Neural cell (in vitro differentiated cells): ENCODE results near the gene IBA57. TPM values are rescaled to one million over a fixed set of nuclear protein-coding genes. Genes with fewer than 3 reads are reported as not detected.
"Not testable (repeated sequence)": the region's sequence is repeated elsewhere in the genome, so short reads cannot be mapped to it uniquely, and the experiment has no call there.

Experiments used
- H2AFZ ChIP-seq: fragments of 200-600, 300-800 bp; sonication (generic), shearing (Covaris generic); 2 replicates; pipeline ENCODE4 v1.6.0; 2014; ENCODE audit warnings: low read depth, mild to moderate bottlenecking, antibody characterized with exemption, low read length, moderate library complexity
- H3F3A ChIP-seq: fragments of 200-600 bp; shearing (Covaris generic); 2 replicates; pipeline ENCODE4 v1.6.1; 2016; ENCODE audit warnings: mild to moderate bottlenecking, moderate library complexity, mixed read lengths, antibody characterized with exemption, low read length; ENCODE audit not compliant: insufficient read depth, poor library complexity, severe bottlenecking
- H3K27ac ChIP-seq: fragments of 200-600, 300-800 bp; sonication (generic), shearing (Covaris generic); 2 replicates; pipeline ENCODE4 v1.5.1; 2014; ENCODE audit warnings: mild to moderate bottlenecking, low read length, moderate library complexity
- H3K27me3 ChIP-seq: fragments of 300-800, 200-600 bp; sonication (generic), shearing (Covaris generic); 2 replicates; pipeline ENCODE4 v1.6.0; 2014; ENCODE audit warnings: mild to moderate bottlenecking, low read depth, low read length, moderate library complexity; ENCODE audit not compliant: insufficient read depth
- H3K36me3 ChIP-seq: fragments of 300-800, 200-600 bp; sonication (generic), shearing (Covaris generic); 2 replicates; pipeline ENCODE4 v1.5.1; 2014; ENCODE audit warnings: mild to moderate bottlenecking, antibody characterized with exemption, low read length, moderate library complexity; ENCODE audit not compliant: insufficient read depth
- H3K4me2 ChIP-seq: fragments of 300-800, 200-600 bp; sonication (generic), shearing (Covaris generic); 2 replicates; pipeline ENCODE4 v1.6.0; 2014; ENCODE audit warnings: mild to moderate bottlenecking, low read length
- H3K4me3 ChIP-seq: fragments of 300-800, 200-600 bp; sonication (generic), shearing (Covaris generic); 2 replicates; pipeline ENCODE4 v1.5.1; 2014; ENCODE audit warnings: mild to moderate bottlenecking, low read length, moderate library complexity
- H3K79me2 ChIP-seq: fragments of 200-600 bp; shearing (Covaris generic); replicated peaks from 2 replicates; pipeline ENCODE4 v1.6.0; 2014; ENCODE audit warnings: mild to moderate bottlenecking, low read length, moderate library complexity; ENCODE audit not compliant: insufficient read depth
- H3K9ac ChIP-seq: fragments of 300-800, 200-600 bp; sonication (generic), shearing (Covaris generic); 2 replicates; pipeline ENCODE4 v1.6.1; 2016; ENCODE audit warnings: mild to moderate bottlenecking, low read length, mixed read lengths
- H3K9me2 ChIP-seq: fragments of 200-600 bp; shearing (Covaris generic); 2 replicates; pipeline ENCODE4 v1.6.1; 2016; ENCODE audit warnings: mild to moderate bottlenecking, low read length, mixed read lengths; ENCODE audit not compliant: insufficient read depth
- H3K9me3 ChIP-seq: fragments of 200-600, 300-800 bp; sonication (generic), shearing (Covaris generic); 2 replicates; pipeline ENCODE4 v1.6.1; 2016; ENCODE audit warnings: mild to moderate bottlenecking, mixed run types, low read length, moderate library complexity, mixed read lengths
- H4K20me1 ChIP-seq: fragments of 200-600 bp; shearing (Covaris generic); 2 replicates; pipeline ENCODE4 v1.6.1; 2016; ENCODE audit warnings: mild to moderate bottlenecking, mixed run types; ENCODE audit not compliant: insufficient read depth
- EP300 ChIP-seq: fragments of 450-650 bp; conservative IDR thresholded peaks from 2 replicates; pipeline ENCODE4 v1.6.1; 2014; ENCODE audit warnings: antibody characterized with exemption, mild to moderate bottlenecking, moderate library complexity; ENCODE audit not compliant: poor library complexity, severe bottlenecking
- EZH2 ChIP-seq: fragments of 200-600, 300-800 bp; shearing (Covaris generic), sonication (generic); IDR thresholded peaks from 2 replicates; pipeline ENCODE4 v1.6.1; 2014; ENCODE audit warnings: antibody characterized with exemption, low read length, borderline replicate concordance, mild to moderate bottlenecking; ENCODE audit not compliant: insufficient read depth, poor library complexity, severe bottlenecking
- MXI1 ChIP-seq: fragments of 450-650 bp; conservative IDR thresholded peaks from 2 replicates; pipeline ENCODE4 v1.6.1; 2014; ENCODE audit warnings: antibody characterized with exemption, mild to moderate bottlenecking; ENCODE audit not compliant: poor library complexity, severe bottlenecking
- POLR2AphosphoS5 ChIP-seq: IDR thresholded peaks from 2 replicates; pipeline ENCODE4 v1.6.1; 2012
- RAD21 ChIP-seq: fragments of 450-650 bp; conservative IDR thresholded peaks from 2 replicates; pipeline ENCODE4 v1.6.1; 2014; ENCODE audit warnings: antibody characterized with exemption, mild to moderate bottlenecking, moderate library complexity
- SMC3 ChIP-seq: fragments of 450-650 bp; conservative IDR thresholded peaks from 2 replicates; pipeline ENCODE4 v1.6.1; 2014; ENCODE audit warnings: antibody characterized with exemption, mild to moderate bottlenecking, moderate library complexity; ENCODE audit not compliant: poor library complexity
- TAF1 ChIP-seq: IDR thresholded peaks from 2 replicates; pipeline ENCODE4 v1.6.1; 2012; ENCODE audit warnings: low read depth
- polyA plus RNA-seq: library from polyadenylated mRNA; depleted of rRNA; stranded (reverse); fragments of >200 nt; gene quantifications from 2 replicates; pipeline ENCODE4 v1.2.3, GENCODE V29; 2014
- TF ChIP-seq, protein P1 (sequence below): IDR thresholded peaks from 2 replicates; pipeline ENCODE4 v1.6.1; 2012; ENCODE audit warnings: borderline replicate concordance
- TF ChIP-seq, protein P2 (sequence below): fragments of 450-650 bp; IDR thresholded peaks from 2 replicates; pipeline ENCODE4 v1.5.1; 2014; ENCODE audit warnings: antibody characterized with exemption, mild to moderate bottlenecking, moderate library complexity; ENCODE audit not compliant: poor library complexity, severe bottlenecking

The IBA57 gene
- polyA plus RNA-seq, 1 donor from 2014 or later = 5.5 TPM

DNA sequence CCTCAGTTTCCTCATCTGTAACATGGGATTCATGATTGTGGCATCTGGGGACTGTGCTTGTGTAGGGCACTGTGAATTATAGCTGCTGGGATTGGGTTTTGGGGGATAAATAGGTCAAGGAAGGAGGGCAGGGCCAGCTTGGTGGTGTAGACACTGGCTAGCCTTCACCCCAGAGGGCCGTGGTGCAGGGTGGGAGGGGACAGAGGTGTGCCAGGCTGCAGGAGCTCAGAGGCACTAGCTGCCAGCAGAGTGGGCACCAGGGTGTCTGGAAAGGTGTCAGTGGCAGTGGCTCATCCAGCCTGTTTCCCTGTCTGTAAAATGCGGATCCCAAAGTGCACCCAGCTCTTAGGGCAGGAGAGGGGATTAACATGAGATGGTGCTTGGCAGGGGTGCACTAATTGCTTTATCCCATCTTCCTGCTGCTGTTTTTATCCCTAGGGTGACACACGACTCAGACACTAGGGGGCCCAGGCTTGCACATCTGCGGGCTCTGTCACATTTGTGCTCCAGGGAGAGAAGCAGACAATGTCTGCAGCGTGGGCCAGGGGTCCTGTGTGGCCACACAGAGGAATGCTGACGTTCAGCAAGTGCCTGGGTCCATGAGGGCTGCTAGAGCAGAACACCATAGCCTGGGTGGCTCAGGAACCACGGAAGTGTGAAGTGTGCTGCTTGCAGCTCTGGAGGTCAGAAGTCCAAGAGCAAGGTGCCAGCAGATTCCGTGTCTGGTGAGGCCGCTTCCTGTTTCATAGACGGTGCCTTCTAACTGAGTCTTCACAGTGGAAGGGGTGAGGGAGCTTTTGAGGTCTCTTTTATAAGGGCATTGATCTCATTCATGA is 61.6 kb downstream of the IBA57 start:
- H3F3A ChIP-seq = no peaks in the 10 kb centered on the region
- no peaks in the 10 kb centered on the region for H3K27me3 ChIP-seq
- H3K4me2 ChIP-seq = no peak overlapping the region
- H3K9me2 ChIP-seq = no peaks in the 10 kb centered on the region
- no peaks in the 10 kb centered on the region for H4K20me1 ChIP-seq
- no peaks in the 10 kb centered on the region for H3K36me3 ChIP-seq
- H2AFZ ChIP-seq = no peak overlapping the region
- no peak for TF ChIP-seq TAF1
- no peak for TF ChIP-seq POLR2AphosphoS5
- TF ChIP-seq EZH2 = no peak
- TF ChIP-seq, protein P1, sequence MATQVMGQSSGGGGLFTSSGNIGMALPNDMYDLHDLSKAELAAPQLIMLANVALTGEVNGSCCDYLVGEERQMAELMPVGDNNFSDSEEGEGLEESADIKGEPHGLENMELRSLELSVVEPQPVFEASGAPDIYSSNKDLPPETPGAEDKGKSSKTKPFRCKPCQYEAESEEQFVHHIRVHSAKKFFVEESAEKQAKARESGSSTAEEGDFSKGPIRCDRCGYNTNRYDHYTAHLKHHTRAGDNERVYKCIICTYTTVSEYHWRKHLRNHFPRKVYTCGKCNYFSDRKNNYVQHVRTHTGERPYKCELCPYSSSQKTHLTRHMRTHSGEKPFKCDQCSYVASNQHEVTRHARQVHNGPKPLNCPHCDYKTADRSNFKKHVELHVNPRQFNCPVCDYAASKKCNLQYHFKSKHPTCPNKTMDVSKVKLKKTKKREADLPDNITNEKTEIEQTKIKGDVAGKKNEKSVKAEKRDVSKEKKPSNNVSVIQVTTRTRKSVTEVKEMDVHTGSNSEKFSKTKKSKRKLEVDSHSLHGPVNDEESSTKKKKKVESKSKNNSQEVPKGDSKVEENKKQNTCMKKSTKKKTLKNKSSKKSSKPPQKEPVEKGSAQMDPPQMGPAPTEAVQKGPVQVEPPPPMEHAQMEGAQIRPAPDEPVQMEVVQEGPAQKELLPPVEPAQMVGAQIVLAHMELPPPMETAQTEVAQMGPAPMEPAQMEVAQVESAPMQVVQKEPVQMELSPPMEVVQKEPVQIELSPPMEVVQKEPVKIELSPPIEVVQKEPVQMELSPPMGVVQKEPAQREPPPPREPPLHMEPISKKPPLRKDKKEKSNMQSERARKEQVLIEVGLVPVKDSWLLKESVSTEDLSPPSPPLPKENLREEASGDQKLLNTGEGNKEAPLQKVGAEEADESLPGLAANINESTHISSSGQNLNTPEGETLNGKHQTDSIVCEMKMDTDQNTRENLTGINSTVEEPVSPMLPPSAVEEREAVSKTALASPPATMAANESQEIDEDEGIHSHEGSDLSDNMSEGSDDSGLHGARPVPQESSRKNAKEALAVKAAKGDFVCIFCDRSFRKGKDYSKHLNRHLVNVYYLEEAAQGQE = no peak
- TF ChIP-seq, protein P2, sequence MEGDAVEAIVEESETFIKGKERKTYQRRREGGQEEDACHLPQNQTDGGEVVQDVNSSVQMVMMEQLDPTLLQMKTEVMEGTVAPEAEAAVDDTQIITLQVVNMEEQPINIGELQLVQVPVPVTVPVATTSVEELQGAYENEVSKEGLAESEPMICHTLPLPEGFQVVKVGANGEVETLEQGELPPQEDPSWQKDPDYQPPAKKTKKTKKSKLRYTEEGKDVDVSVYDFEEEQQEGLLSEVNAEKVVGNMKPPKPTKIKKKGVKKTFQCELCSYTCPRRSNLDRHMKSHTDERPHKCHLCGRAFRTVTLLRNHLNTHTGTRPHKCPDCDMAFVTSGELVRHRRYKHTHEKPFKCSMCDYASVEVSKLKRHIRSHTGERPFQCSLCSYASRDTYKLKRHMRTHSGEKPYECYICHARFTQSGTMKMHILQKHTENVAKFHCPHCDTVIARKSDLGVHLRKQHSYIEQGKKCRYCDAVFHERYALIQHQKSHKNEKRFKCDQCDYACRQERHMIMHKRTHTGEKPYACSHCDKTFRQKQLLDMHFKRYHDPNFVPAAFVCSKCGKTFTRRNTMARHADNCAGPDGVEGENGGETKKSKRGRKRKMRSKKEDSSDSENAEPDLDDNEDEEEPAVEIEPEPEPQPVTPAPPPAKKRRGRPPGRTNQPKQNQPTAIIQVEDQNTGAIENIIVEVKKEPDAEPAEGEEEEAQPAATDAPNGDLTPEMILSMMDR = no peak
- no peak for TF ChIP-seq MXI1
- TF ChIP-seq SMC3 = no peak
- no peak for TF ChIP-seq RAD21
- no peak for TF ChIP-seq EP300
- no peaks in the 10 kb centered on the region for H3K9me3 ChIP-seq
- H3K4me3 ChIP-seq = no peak overlapping the region
- H3K9ac ChIP-seq = no peak overlapping the region
- no peak overlapping the region for H3K27ac ChIP-seq
- H3K79me2 ChIP-seq = no peaks in the 10 kb centered on the region

DNA sequence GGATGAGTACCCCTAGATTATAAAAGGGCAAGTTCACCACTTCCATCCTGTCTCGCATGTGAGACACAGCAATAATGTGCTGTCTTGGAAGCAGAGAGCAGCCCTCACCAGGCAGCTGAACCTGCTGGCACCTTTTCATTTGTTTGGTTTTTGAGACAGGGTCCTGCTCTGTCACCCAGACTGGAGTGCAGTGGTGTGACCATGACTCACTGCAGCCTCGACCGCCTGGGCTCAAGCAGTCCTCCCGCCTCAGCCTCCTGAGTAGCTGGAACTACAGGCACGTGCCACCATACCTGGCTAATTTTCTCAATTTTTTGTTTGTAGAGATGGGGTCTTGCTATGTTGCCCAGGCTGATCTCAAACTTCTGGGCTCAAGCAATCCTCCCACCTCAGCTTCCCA is 62.5 kb downstream of the IBA57 start:
- H3K9me2 ChIP-seq, H3K27me3 ChIP-seq, H3K9ac ChIP-seq, H3K27ac ChIP-seq, H3K4me2 ChIP-seq, H3K4me3 ChIP-seq, H2AFZ ChIP-seq, H3F3A ChIP-seq, H4K20me1 ChIP-seq, H3K36me3 ChIP-seq, H3K9me3 ChIP-seq, H3K79me2 ChIP-seq: not testable (repeated sequence)
